Right lobe of liver (tissue), 6 donors: ENCODE results near the gene ANKFN1. TPM values are rescaled to one million over a fixed set of nuclear protein-coding genes. Genes with fewer than 3 reads are reported as not detected.

ENCODE experiments used
- ATAC-seq, 4 donors: fragments of 200-7000 bp; cut with Tn5 transposase; one replicate each; pipeline ENCODE4 v1.9.1; 2020; ENCODE audit warnings: mild to moderate bottlenecking in 4 of 4, moderate library complexity in 4 of 4
- DNase-seq, 3 donors: peaks; one replicate each; pipeline ENCODE4 v3.0.0-alpha.2; 2020
- H3K27ac ChIP-seq, 3 donors: fragments of 200-600 bp; one replicate each; pipeline ENCODE4 v1.8.0; 2022
- H3K27me3 ChIP-seq, 2 donors: fragments of 200-600 bp; one replicate each; pipeline ENCODE4 v1.8.0; 2022
- H3K36me3 ChIP-seq, 4 donors: fragments of 200-600 bp; sonication (generic) in 1 of 4; one replicate each; pipeline versions ENCODE4 v1.5.1 to v1.8.0; 2017 to 2022; ENCODE audit warnings: control low read depth in 1 of 4
- H3K4me1 ChIP-seq, 4 donors: fragments of 200-600 bp; sonication (generic) in 1 of 4; one replicate each; pipeline versions ENCODE4 v1.5.1 to v1.8.0; 2017 to 2022; ENCODE audit warnings: control low read depth in 1 of 4
- H3K4me3 ChIP-seq, 3 donors: fragments of 200-600 bp; one replicate each; pipeline ENCODE4 v1.8.0; 2022
- H3K9me3 ChIP-seq, 4 donors: fragments of 200-600 bp; sonication (generic) in 1 of 4; one replicate each; pipeline versions ENCODE4 v1.5.1 to v1.8.0; 2017 to 2022; ENCODE audit warnings: control low read depth in 1 of 4
- CTCF ChIP-seq, 4 donors: fragments of 200-600 bp in 3 of 4; fragments of 450-650 bp in 1 of 4; IDR thresholded peaks; one replicate each; pipeline versions ENCODE4 v1.5.1 to v1.8.0; 2016 to 2022; ENCODE audit warnings: antibody characterized with exemption in 4 of 4, mild to moderate bottlenecking in 2 of 4
- POLR2A ChIP-seq: fragments of 450-650 bp; IDR thresholded peaks from one replicate; pipeline ENCODE4 v1.6.1; 2017; ENCODE audit warnings: antibody characterized with exemption, mild to moderate bottlenecking
- WGBS: methylation state at CpG from one replicate; pipeline ENCODE4 v1.1.6; 2018; ENCODE audit warnings: low coverage, low lambda C conversion rate; ENCODE audit not compliant: insufficient coverage; ENCODE audit errors: missing lambda C conversion rate; 5-methylcytosine and 5-hydroxymethylcytosine counted together
- intact Hi-C, 2 donors: fragments of 100-400 bp; cut with DNase I; formaldehyde crosslinking; loops; one replicate each; pipeline versions ENCODE4 v1.11.2 to v1.14.1; 2022
- total RNA-seq, 6 experiments: library from RNA; depleted of rRNA in 2 of 6; stranded (reverse); fragments of >200 nt in 2 of 6; fragmentation: NEBNext Ultra II Directional in 3 of 6; extraction: Animal tissue kit (Norgen Biotek cat#: 25700) in 3 of 6; gene quantifications; one replicate each; pipeline versions ENCODE4 v1.1.0 to v1.2.4, GENCODE V29; 2016 to 2023
- donor health status: DM: no; HTN: yes; CAD: no.
- donor health status: DM: no; HTN: no; CAD: no.
- donor health status: DM: no; HTN: no; CAD: no.
- donor health status: DM: no; HTN: yes; CAD: no.
- donor health status: DM: no; HTN: yes; CAD: no.

Gene ANKFN1
- total RNA-seq, 6 experiments from 2014 or later = 0.11 TPM; not detected in 5

- Histone ChIP-seq H3K27me3 (no peaks in the 10 kb centered on the region), H3K9me3 (no peaks in the 10 kb centered on the region), H3K4me3 (no peak overlapping the region), H3K4me1 (no peaks in the 10 kb centered on the region), H3K27ac (no peak overlapping the region), H3K36me3 (no peaks in the 10 kb centered on the region)
- intact Hi-C loops = no loop called here
- no peak for DNase-seq
- ATAC-seq = no peak
- TF ChIP-seq POLR2A = no peak
- no peak for TF ChIP-seq CTCF (IDR thresholded peaks at IDR 0.05)
- 46% methylated on average over 5 of the region's 5 CpGs for WGBS
These were observed 198.4 kb downstream of the ANKFN1 start for GRCh38 chr17:56351675-56352074.

GRCh38 chr17:56358651-56359050, 205.4 kb downstream of the ANKFN1 start:
- 44% methylated on average over 3 of the region's 3 CpGs for WGBS
- Histone ChIP-seq H3K4me1 (no peaks in the 10 kb centered on the region), H3K36me3 (no peaks in the 10 kb centered on the region), H3K4me3 (no peak overlapping the region), H3K9me3 (no peaks in the 10 kb centered on the region), H3K27me3 (no peaks in the 10 kb centered on the region), H3K27ac (no peak overlapping the region)
- ATAC-seq (no peak), DNase-seq (no peak)
- intact Hi-C loops = no loop called here
- TF ChIP-seq CTCF (IDR thresholded peaks at IDR 0.05) (no peak), POLR2A (no peak)

- Histone ChIP-seq H3K9me3 (no peaks in the 10 kb centered on the region), H3K27me3 (no peaks in the 10 kb centered on the region), H3K4me3 (no peak overlapping the region), H3K4me1 (no peaks in the 10 kb centered on the region), H3K27ac (no peak overlapping the region), H3K36me3 (no peaks in the 10 kb centered on the region)
- DNase-seq (no peak), ATAC-seq (no peak)
- TF ChIP-seq POLR2A (no peak), CTCF (IDR thresholded peaks at IDR 0.05) (no peak)
- 10% methylated on average over 2 of the region's 2 CpGs for WGBS
- intact Hi-C loops = no loop called here
These were observed 206.2 kb downstream of the ANKFN1 start for GRCh38 chr17:56359518-56359917.

- ATAC-seq = no peak
These were observed 214.1 kb downstream of the ANKFN1 start for GRCh38 chr17:56367366-56367765.

More at GRCh38 chr17:56367366-56367765, 214.1 kb downstream of the ANKFN1 start:
- no peak for TF ChIP-seq CTCF (IDR thresholded peaks at IDR 0.05)
- no peak for TF ChIP-seq POLR2A
- DNase-seq = no peak
- Histone ChIP-seq H3K27ac (no peak overlapping the region), H3K27me3 (no peaks in the 10 kb centered on the region), H3K4me3 (no peak overlapping the region), H3K9me3 (no peaks in the 10 kb centered on the region), H3K4me1 (no peaks in the 10 kb centered on the region), H3K36me3 (no peaks in the 10 kb centered on the region)
- intact Hi-C loops = no loop called here
- 25% methylated on average over 1 of the region's 1 CpG for WGBS
